Measurements from ENCODE around the gene SRRM3. TPM values are rescaled to one million over a fixed set of nuclear protein-coding genes. Genes with fewer than 3 reads are reported as not detected.

SRRM3 gene
- polyA plus RNA-seq, 1 of the 3 experiments (the other 2 are of a cell fraction), result 2.7 TPM

DNA sequence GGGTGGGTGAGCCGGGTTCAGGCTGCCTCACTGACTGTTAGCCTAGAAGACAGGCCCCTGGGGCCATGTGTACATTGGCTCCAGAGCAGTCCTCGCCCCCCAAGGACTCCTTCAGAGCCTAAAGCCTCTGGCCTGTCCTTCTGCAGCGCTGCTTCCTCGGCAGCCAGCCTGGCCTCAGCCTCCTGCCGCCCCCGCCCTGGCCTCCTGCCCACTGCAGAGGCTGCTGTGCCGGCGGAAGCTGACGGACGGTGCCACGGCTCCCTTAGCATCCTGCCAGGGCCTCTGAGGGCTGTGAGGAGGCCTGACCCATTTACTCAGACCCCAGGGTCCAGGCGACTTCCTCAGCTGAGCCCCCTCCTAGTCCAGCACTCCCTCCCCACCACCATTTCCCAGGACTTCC is 4.9 kb downstream of the SRRM3 start:
- ChIA-PET POLR2A (interaction anchor here (0.9 to 1.6 kb wide), 3 partner anchors 14 to 56 kb away, joined by 3 to 4 read pairs (median 3); no protein-coding TSS in a partner anchor), CTCF (interaction anchor here (8.7 to 12.7 kb wide), 3 partner anchors 15 to 54 kb away, joined by 100 to 170 read pairs (median 139); no protein-coding TSS in a partner anchor)
- Histone ChIP-seq H3K9ac (no peak overlapping the region), H3K27me3 (ENCODE audit: insufficient read depth) (peaks cover 52% of the 10 kb centered on the region), H3K9me3 (no peaks in the 10 kb centered on the region), H3K36me3 (replicated peaks in 1 of 2; ENCODE audit: control insufficient read depth in 1 of 2, insufficient read depth in 2 of 2, low read length in 1 of 2) (no peaks in the 10 kb centered on the region), H3K9me2 (no peaks in the 10 kb centered on the region), H4K20me1 (ENCODE audit: insufficient read depth) (no peaks in the 10 kb centered on the region), H3K4me1 (ENCODE audit: control insufficient read depth in 1 of 2, insufficient read depth in 2 of 2, low read depth in 1 of 2, low read length in 1 of 2) (peaks cover 0 to 28% of the 10 kb centered on the region in 2 experiments; a peak in 1 of 4 replicates), H3K79me2 (ENCODE audit: insufficient read depth) (no peaks in the 10 kb centered on the region), H3K4me2 (peak overlapping the region; percentile 41; the same call in 1 of the 2 replicates), H2AFZ (ENCODE audit: low read depth) (no peak overlapping the region), H3F3A (replicated peaks; ENCODE audit: insufficient read depth) (no peaks in the 10 kb centered on the region), H3K27ac (ENCODE audit: low read depth in 2 of 2, low read length in 1 of 2) (peak overlapping the region in 1 of 2 experiments; percentile 44; a peak in 2 of 4 replicates), H3K4me3 (ENCODE audit: low read depth in 2 of 2, low read length in 1 of 2) (no peak overlapping the region)
- 14% methylated on average over 8 of the region's 12 CpGs for WGBS (ENCODE audit: low lambda C conversion rate)
- DNase-seq, result peak; percentile 90
- TF ChIP-seq CHD2 (IDR thresholded peaks at IDR 0.05; ENCODE audit: low read length, partially characterized antibody), result peak; percentile 41
- no peak for TF ChIP-seq FOXJ3 (CRISPR knock-in tag; IDR thresholded peaks at IDR 0.05)
- no peak for TF ChIP-seq USF1 (IDR thresholded peaks at IDR 0.05; ENCODE audit: borderline replicate concordance, low read depth)
- no peak for TF ChIP-seq EZH2phosphoT487 (IDR thresholded peaks at IDR 0.05; ENCODE audit: borderline replicate concordance, low read depth)
- no peak for TF ChIP-seq ZBTB33 (IDR thresholded peaks at IDR 0.05; ENCODE audit: borderline replicate concordance, low read depth)
- TF ChIP-seq RCOR1 (IDR thresholded peaks at IDR 0.05; ENCODE audit: low read length), result no peak
- no peak for TF ChIP-seq FOXM1 (IDR thresholded peaks at IDR 0.05; ENCODE audit: low read depth)
- TF ChIP-seq, protein P1, sequence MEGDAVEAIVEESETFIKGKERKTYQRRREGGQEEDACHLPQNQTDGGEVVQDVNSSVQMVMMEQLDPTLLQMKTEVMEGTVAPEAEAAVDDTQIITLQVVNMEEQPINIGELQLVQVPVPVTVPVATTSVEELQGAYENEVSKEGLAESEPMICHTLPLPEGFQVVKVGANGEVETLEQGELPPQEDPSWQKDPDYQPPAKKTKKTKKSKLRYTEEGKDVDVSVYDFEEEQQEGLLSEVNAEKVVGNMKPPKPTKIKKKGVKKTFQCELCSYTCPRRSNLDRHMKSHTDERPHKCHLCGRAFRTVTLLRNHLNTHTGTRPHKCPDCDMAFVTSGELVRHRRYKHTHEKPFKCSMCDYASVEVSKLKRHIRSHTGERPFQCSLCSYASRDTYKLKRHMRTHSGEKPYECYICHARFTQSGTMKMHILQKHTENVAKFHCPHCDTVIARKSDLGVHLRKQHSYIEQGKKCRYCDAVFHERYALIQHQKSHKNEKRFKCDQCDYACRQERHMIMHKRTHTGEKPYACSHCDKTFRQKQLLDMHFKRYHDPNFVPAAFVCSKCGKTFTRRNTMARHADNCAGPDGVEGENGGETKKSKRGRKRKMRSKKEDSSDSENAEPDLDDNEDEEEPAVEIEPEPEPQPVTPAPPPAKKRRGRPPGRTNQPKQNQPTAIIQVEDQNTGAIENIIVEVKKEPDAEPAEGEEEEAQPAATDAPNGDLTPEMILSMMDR (IDR thresholded peaks at IDR 0.05), result no peak
- no peak for TF ChIP-seq REST (IDR thresholded peaks at IDR 0.05; ENCODE audit: low read depth, low read length)
- TF ChIP-seq SMC3 (IDR thresholded peaks at IDR 0.05; ENCODE audit: low read depth, low read length), result peak; percentile 15; the same call in 1 of the 2 replicates
- TF ChIP-seq MXI1 (IDR thresholded peaks at IDR 0.05; ENCODE audit: low read depth, low read length), result peak; percentile 60; the same call in 1 of the 2 replicates
- TF ChIP-seq YY1 (IDR thresholded peaks at IDR 0.05; ENCODE audit: low read depth), result no peak
- TF ChIP-seq RAD21 (IDR thresholded peaks at IDR 0.05; ENCODE audit: low read length), result peak; percentile 33; the same call in 1 of the 2 replicates
